ENCODE measurements around the gene INSC. TPM values are rescaled to one million over a fixed set of nuclear protein-coding genes. Genes with fewer than 3 reads are reported as not detected.

The INSC gene
- total RNA-seq, 1 experiment from 2014 or later, result 0.17 TPM

Other genes starting within 250 kb of the INSC start
- gene CYP2R1, start 222.7 kb upstream of the INSC start, total RNA-seq (2021; ENCODE audit: unreplicated experiment), result 18.3 TPM
- gene CALCA, start 142.6 kb upstream of the INSC start, total RNA-seq (2021; ENCODE audit: unreplicated experiment), result not detected
- 0.22 TPM for gene CALCB, start 41.3 kb upstream of the INSC start, total RNA-seq (2021; ENCODE audit: unreplicated experiment)

Measured in HCT116 (cell line).